ENCODE measurements around the gene ADGRG6. TPM values are rescaled to one million over a fixed set of nuclear protein-coding genes. Genes with fewer than 3 reads are reported as not detected.
"Not testable (repeated sequence)": the region's sequence is repeated elsewhere in the genome, so short reads cannot be mapped to it uniquely, and the experiment has no call there.

Gene ADGRG6
- total RNA-seq, 1 donor from 2014 or later, result 2.3 TPM

- intact Hi-C loops (cut with DNase I), result no loop called here
- DNase-seq (ENCODE audit: low spot score), result no peak
Observed at GRCh38 chr6:142339968-142340658, 38.3 kb downstream of the ADGRG6 start.

- intact Hi-C loops (cut with DNase I), result no loop called here
- DNase-seq (ENCODE audit: low spot score), result no peak
Observed at GRCh38 chr6:142341855-142342330, 40.1 kb downstream of the ADGRG6 start.

- intact Hi-C loops (cut with DNase I), result no loop called here
- no peak for DNase-seq (ENCODE audit: low spot score)
Observed at GRCh38 chr6:142342986-142343385, 41.2 kb downstream of the ADGRG6 start.

GRCh38 chr6:142343938-142344337 is 42.1 kb downstream of the ADGRG6 start:
- intact Hi-C loops (cut with DNase I), result no loop called here

GRCh38 chr6:142345261-142345660 is 43.5 kb downstream of the ADGRG6 start:
- DNase-seq (ENCODE audit: low spot score), result no peak
- intact Hi-C loops (cut with DNase I), result no loop called here

More at GRCh38 chr6:142343938-142344337, 42.1 kb downstream of the ADGRG6 start:
- no peak for DNase-seq (ENCODE audit: low spot score)

- intact Hi-C loops (cut with DNase I); DNase-seq (ENCODE audit: low spot score): not testable (repeated sequence)
Observed at GRCh38 chr6:142346166-142346565, 44.4 kb downstream of the ADGRG6 start.

- DNase-seq (ENCODE audit: low spot score), result no peak
- intact Hi-C loops (cut with DNase I), result no loop called here
Observed at GRCh38 chr6:142349215-142349823, 47.5 kb downstream of the ADGRG6 start.

GRCh38 chr6:142350309-142350708 is 48.5 kb downstream of the ADGRG6 start:
- no peak for DNase-seq (ENCODE audit: low spot score)
- intact Hi-C loops (cut with DNase I), result no loop called here

- intact Hi-C loops (cut with DNase I), result no loop called here
Observed at GRCh38 chr6:142353690-142354089, 51.9 kb downstream of the ADGRG6 start.

GRCh38 chr6:142354650-142355049 is 52.8 kb downstream of the ADGRG6 start:
- intact Hi-C loops (cut with DNase I), result no loop called here
- DNase-seq (ENCODE audit: low spot score), result no peak

More at GRCh38 chr6:142353690-142354089, 51.9 kb downstream of the ADGRG6 start:
- no peak for DNase-seq (ENCODE audit: low spot score)

GRCh38 chr6:142355520-142356174 is 53.8 kb downstream of the ADGRG6 start:
- intact Hi-C loops (cut with DNase I), result no loop called here
- no peak for DNase-seq (ENCODE audit: low spot score)

GRCh38 chr6:142356201-142356883 is 54.5 kb downstream of the ADGRG6 start:
- intact Hi-C loops (cut with DNase I), result no loop called here
- no peak for DNase-seq (ENCODE audit: low spot score)

- intact Hi-C loops (cut with DNase I), result no loop called here
- DNase-seq (ENCODE audit: low spot score), result no peak
Observed at GRCh38 chr6:142356884-142357225, 55.0 kb downstream of the ADGRG6 start.

- intact Hi-C loops (cut with DNase I), result no loop called here
- no peak for DNase-seq (ENCODE audit: low spot score)
Observed at GRCh38 chr6:142357879-142358278, 56.1 kb downstream of the ADGRG6 start.

- intact Hi-C loops (cut with DNase I), result no loop called here
- no peak for DNase-seq (ENCODE audit: low spot score)
Observed at GRCh38 chr6:142359271-142359960, 57.6 kb downstream of the ADGRG6 start.

- intact Hi-C loops (cut with DNase I), result no loop called here
- no peak for DNase-seq (ENCODE audit: low spot score)
Observed at GRCh38 chr6:142361345-142361744, 59.5 kb downstream of the ADGRG6 start.

- DNase-seq (ENCODE audit: low spot score), result no peak
- intact Hi-C loops (cut with DNase I), result no loop called here
Observed at GRCh38 chr6:142361779-142362750, 60.3 kb downstream of the ADGRG6 start.

GRCh38 chr6:142367061-142367460 is 65.3 kb downstream of the ADGRG6 start:
- no peak for DNase-seq (ENCODE audit: low spot score)
- intact Hi-C loops (cut with DNase I), result no loop called here

Measured in cardiac septum (tissue), 1 donor.